WERI-Rb-1 (cell line): ENCODE results near the gene CKAP5.
"Not testable (repeated sequence)": the region's sequence is repeated elsewhere in the genome, so short reads cannot be mapped to it uniquely, and the experiment has no call there.

Experiments used
- DNase-seq: peaks from one replicate; pipeline ENCODE4 v3.0.0-alpha.2; 2020
- H3K27ac ChIP-seq: fragments of 250-450 bp; sonication (Bioruptor Pico); 2 replicates; pipeline ENCODE4 v1.5.1; 2020; ENCODE audit warnings: mild to moderate bottlenecking, moderate library complexity
- H3K27me3 ChIP-seq: fragments of 250-450 bp; sonication (Bioruptor Pico); 2 replicates; pipeline ENCODE4 v1.5.1; 2021; ENCODE audit warnings: mild to moderate bottlenecking, low read depth, moderate library complexity; ENCODE audit not compliant: insufficient read depth, severe bottlenecking
- H3K36me3 ChIP-seq: fragments of 250-450 bp; sonication (Bioruptor Pico); 2 replicates; pipeline ENCODE4 v1.5.1; 2020; ENCODE audit warnings: mild to moderate bottlenecking, moderate library complexity
- H3K4me3 ChIP-seq: 2 replicates; pipeline ENCODE4 v1.5.1; 2011; ENCODE audit warnings: low read depth, mild to moderate bottlenecking, control low read depth, low read length
- H3K9me3 ChIP-seq: fragments of 250-450 bp; sonication (Bioruptor Pico); 2 replicates; pipeline ENCODE4 v1.5.1; 2021; ENCODE audit warnings: mild to moderate bottlenecking, moderate library complexity; ENCODE audit not compliant: severe bottlenecking
- TF ChIP-seq, protein P1 (sequence below): IDR thresholded peaks from 2 replicates; pipeline ENCODE4 v1.5.1; 2011; ENCODE audit warnings: low read depth, mild to moderate bottlenecking, control low read depth, inconsistent platforms, low read length

CKAP5 gene

DNA sequence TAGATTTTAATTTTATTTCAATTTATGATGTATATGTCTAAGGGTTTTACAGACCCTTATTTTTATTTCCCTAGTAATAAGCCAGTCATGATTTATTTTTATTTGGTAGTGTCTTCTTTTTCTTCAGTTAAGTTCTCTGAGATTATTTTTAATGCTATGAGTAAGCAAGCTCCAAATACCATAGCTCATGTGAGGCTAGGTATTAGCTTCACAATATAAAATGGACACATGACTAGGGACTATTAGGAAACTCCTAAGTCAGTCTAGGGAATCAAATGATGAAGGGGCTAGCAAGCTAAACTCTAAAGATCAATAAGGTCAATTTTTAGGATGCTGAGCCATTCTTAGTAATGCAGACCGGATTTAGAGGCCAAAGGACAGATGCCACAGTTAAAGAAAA lies 45.9 kb downstream of the CKAP5 start:
- Histone ChIP-seq H3K4me3 (no peak overlapping the region), H3K27ac (no peak overlapping the region), H3K9me3 (no peaks in the 10 kb centered on the region), H3K27me3 (no peaks in the 10 kb centered on the region), H3K36me3 (peaks cover 77% of the 10 kb centered on the region)
- TF ChIP-seq, protein P1, sequence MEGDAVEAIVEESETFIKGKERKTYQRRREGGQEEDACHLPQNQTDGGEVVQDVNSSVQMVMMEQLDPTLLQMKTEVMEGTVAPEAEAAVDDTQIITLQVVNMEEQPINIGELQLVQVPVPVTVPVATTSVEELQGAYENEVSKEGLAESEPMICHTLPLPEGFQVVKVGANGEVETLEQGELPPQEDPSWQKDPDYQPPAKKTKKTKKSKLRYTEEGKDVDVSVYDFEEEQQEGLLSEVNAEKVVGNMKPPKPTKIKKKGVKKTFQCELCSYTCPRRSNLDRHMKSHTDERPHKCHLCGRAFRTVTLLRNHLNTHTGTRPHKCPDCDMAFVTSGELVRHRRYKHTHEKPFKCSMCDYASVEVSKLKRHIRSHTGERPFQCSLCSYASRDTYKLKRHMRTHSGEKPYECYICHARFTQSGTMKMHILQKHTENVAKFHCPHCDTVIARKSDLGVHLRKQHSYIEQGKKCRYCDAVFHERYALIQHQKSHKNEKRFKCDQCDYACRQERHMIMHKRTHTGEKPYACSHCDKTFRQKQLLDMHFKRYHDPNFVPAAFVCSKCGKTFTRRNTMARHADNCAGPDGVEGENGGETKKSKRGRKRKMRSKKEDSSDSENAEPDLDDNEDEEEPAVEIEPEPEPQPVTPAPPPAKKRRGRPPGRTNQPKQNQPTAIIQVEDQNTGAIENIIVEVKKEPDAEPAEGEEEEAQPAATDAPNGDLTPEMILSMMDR: no peak
- DNase-seq: no peak

- DNase-seq, H3K4me3 ChIP-seq, H3K27me3 ChIP-seq, H3K9me3 ChIP-seq, H3K27ac ChIP-seq: not testable (repeated sequence)
- H3K36me3 ChIP-seq: peaks cover 82% of the 10 kb centered on the region
These were observed 46.4 kb downstream of the CKAP5 start for GRCh38 chr11:46799725-46800124.

DNA sequence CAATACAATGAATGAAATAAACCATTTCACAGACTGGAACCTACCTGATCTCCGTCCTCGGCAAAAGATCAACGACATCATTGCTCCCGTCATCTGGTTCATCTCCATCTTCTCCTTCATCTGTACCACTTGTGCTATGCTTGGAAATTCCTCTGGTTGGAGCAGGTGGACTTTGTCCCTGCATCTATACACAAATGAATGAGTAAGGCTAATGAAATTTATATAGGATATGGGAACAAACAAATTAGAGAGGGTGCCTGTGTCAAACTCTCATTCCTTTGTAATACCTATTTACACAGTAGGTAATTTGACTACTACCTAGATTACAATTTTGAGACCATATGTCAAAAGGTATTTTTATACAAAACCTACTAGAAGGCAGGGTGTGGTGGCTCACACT lies 67.7 kb downstream of the CKAP5 start:
- Histone ChIP-seq H3K27me3 (no peaks in the 10 kb centered on the region), H3K9me3 (no peaks in the 10 kb centered on the region), H3K4me3 (no peak overlapping the region), H3K36me3 (peaks cover 91% of the 10 kb centered on the region), H3K27ac (no peak overlapping the region)
- TF ChIP-seq, protein P1: no peak
- DNase-seq: no peak

DNA sequence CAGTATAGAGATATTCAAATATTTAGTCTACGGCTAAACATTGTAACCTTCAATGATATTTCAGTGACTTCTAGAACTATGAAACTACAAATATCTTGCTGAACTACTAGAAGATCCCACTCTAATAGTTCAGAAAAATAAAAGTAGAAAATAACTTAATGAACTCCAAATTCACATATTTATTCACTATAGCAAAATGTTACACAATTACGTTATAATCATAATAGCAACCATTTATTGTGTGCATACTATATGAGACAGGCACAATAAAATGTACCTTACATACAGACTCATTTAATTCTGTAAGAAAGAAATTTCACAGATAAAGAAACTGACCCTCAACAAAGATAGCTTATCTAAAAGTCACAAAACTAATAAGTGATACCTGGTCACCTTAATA lies 69.2 kb downstream of the CKAP5 start:
- no peak overlapping the region for H3K4me3 ChIP-seq
- H3K36me3 ChIP-seq: peaks cover 91% of the 10 kb centered on the region
- no peak for DNase-seq
- TF ChIP-seq, protein P1: no peak
- H3K27ac ChIP-seq: no peak overlapping the region
- H3K9me3 ChIP-seq: no peaks in the 10 kb centered on the region
- H3K27me3 ChIP-seq: no peaks in the 10 kb centered on the region

GRCh38 chr11:46769636-46770221 lies 76.4 kb downstream of the CKAP5 start:
- TF ChIP-seq, protein P1: no peak
- H3K36me3 ChIP-seq: peaks cover 94% of the 10 kb centered on the region
- H3K4me3 ChIP-seq: no peak overlapping the region
- H3K9me3 ChIP-seq: no peaks in the 10 kb centered on the region
- no peak for DNase-seq
- H3K27ac ChIP-seq: no peak overlapping the region
- H3K27me3 ChIP-seq: no peaks in the 10 kb centered on the region

DNA sequence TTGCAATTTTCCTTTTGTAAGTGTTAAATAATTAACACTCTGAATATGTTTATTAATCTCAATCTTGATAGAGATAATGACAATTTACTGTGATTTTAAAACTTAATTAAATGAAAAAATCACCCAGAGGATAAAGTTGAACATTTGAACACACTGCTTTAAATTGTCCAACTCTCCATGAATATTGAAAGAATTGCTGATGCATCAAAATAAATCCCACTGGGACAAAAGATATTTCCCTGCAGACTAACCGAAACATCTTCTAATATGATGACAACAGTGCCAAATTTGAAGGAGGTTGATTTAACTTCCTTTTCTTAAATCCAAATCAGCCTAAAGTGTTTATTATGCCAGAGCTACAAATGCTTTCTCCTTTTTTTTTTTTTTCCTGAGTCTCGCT lies 79.4 kb downstream of the CKAP5 start:
- TF ChIP-seq, protein P1: no peak
- DNase-seq: no peak
- Histone ChIP-seq H3K4me3 (no peak overlapping the region), H3K27ac (no peak overlapping the region), H3K27me3 (no peaks in the 10 kb centered on the region), H3K9me3 (no peaks in the 10 kb centered on the region), H3K36me3 (peaks cover 95% of the 10 kb centered on the region)
